ENCODE measurements around the gene CFAP74. TPM values are rescaled to one million over a fixed set of nuclear protein-coding genes. Genes with fewer than 3 reads are reported as not detected.

CFAP74 gene
- polyA plus RNA-seq, 2 of the 4 experiments (the other 2 are of a cell fraction), result 0.03 to 0.04 TPM

- 85% methylated on average over 12 of the region's 19 CpGs for WGBS (ENCODE audit: missing lambda C conversion rate)
- POLR2A ChIA-PET, result no interaction called here
- no peak overlapping the region for H3K4me3 ChIP-seq
- TF ChIP-seq JUN (IDR thresholded peaks at IDR 0.05) (no peak), EP300 (IDR thresholded peaks at IDR 0.05) (no peak), HEYL (CRISPR knock-in tag; IDR thresholded peaks at IDR 0.05) (no peak), RNF2 (IDR thresholded peaks at IDR 0.05; ENCODE audit: borderline replicate concordance, low read depth) (no peak)
- TF ChIP-seq, protein P1, sequence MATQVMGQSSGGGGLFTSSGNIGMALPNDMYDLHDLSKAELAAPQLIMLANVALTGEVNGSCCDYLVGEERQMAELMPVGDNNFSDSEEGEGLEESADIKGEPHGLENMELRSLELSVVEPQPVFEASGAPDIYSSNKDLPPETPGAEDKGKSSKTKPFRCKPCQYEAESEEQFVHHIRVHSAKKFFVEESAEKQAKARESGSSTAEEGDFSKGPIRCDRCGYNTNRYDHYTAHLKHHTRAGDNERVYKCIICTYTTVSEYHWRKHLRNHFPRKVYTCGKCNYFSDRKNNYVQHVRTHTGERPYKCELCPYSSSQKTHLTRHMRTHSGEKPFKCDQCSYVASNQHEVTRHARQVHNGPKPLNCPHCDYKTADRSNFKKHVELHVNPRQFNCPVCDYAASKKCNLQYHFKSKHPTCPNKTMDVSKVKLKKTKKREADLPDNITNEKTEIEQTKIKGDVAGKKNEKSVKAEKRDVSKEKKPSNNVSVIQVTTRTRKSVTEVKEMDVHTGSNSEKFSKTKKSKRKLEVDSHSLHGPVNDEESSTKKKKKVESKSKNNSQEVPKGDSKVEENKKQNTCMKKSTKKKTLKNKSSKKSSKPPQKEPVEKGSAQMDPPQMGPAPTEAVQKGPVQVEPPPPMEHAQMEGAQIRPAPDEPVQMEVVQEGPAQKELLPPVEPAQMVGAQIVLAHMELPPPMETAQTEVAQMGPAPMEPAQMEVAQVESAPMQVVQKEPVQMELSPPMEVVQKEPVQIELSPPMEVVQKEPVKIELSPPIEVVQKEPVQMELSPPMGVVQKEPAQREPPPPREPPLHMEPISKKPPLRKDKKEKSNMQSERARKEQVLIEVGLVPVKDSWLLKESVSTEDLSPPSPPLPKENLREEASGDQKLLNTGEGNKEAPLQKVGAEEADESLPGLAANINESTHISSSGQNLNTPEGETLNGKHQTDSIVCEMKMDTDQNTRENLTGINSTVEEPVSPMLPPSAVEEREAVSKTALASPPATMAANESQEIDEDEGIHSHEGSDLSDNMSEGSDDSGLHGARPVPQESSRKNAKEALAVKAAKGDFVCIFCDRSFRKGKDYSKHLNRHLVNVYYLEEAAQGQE (IDR thresholded peaks at IDR 0.05), result no peak
- H3K4me2 ChIP-seq, result no peak overlapping the region
- FAIRE-seq (no peak), ATAC-seq (no peak), DNase-seq (ENCODE audit: low read depth in 1 of 2, low spot score in 1 of 2) (no peak)
- H3K9me3 ChIP-seq, result no peaks in the 10 kb centered on the region
- CTCF ChIA-PET, result interaction anchor here (4.1 kb wide), 1 partner anchor 13 kb away, joined by 32 read pairs; no protein-coding TSS in a partner anchor
- peaks cover 34% of the 10 kb centered on the region for H3K4me1 ChIP-seq
- no peak overlapping the region; a peak in 1 of 6 replicates for H3K27ac ChIP-seq
These were observed 110.1 kb downstream of the CFAP74 start for GRCh38 chr1:1893291-1893985.

GRCh38 chr1:1892763-1893120 is 110.8 kb downstream of the CFAP74 start:
- Histone ChIP-seq H3K4me3 (no peak overlapping the region), H3K4me2 (no peak overlapping the region), H3K27ac (no peak overlapping the region), H3K4me1 (peaks cover 41% of the 10 kb centered on the region), H3K9me3 (no peaks in the 10 kb centered on the region)
- no peak for TF ChIP-seq TFCP2L1 (CRISPR knock-in tag; IDR thresholded peaks at IDR 0.05)
- no peak for TF ChIP-seq PBX3 (IDR thresholded peaks at IDR 0.05)
- no peak for TF ChIP-seq SMC3 (IDR thresholded peaks at IDR 0.05)
- no peak for TF ChIP-seq MYC (IDR thresholded peaks at IDR 0.05; ENCODE audit: borderline replicate concordance, low read length)
- no peak for TF ChIP-seq ELK1 (IDR thresholded peaks at IDR 0.05; ENCODE audit: low read depth, low read length)
- no peak for TF ChIP-seq HOXB13 (CRISPR knock-in tag; IDR thresholded peaks at IDR 0.05; ENCODE audit: low read depth)
- FAIRE-seq (no peak), DNase-seq (ENCODE audit: low read depth in 1 of 2, low spot score in 1 of 2) (no peak), ATAC-seq (no peak)
- 94% methylated on average over 7 of the region's 7 CpGs for WGBS (ENCODE audit: missing lambda C conversion rate)
- ChIA-PET POLR2A (no interaction called here), CTCF (interaction anchor here (1.4 to 1.6 kb wide), 2 partner anchors 8 to 13 kb away, joined by 4 to 6 read pairs; no protein-coding TSS in a partner anchor)

GRCh38 chr1:1892079-1892762 is 111.4 kb downstream of the CFAP74 start:
- ChIA-PET CTCF (interaction anchor here (1.4 to 1.6 kb wide), 2 partner anchors 9 to 14 kb away, joined by 4 to 6 read pairs; no protein-coding TSS in a partner anchor), POLR2A (no interaction called here)
- DNase-seq (ENCODE audit: low read depth in 1 of 2, low spot score in 1 of 2) (no peak), ATAC-seq (no peak), FAIRE-seq (no peak)
- H3K4me3 ChIP-seq, result peak overlapping the region; percentile 89
- peaks cover 44% of the 10 kb centered on the region for H3K4me1 ChIP-seq
- peak overlapping the region; percentile 97 to 100 for H3K27ac ChIP-seq
- peak overlapping the region; percentile 92 for H3K4me2 ChIP-seq
- no peaks in the 10 kb centered on the region for H3K9me3 ChIP-seq
- TF ChIP-seq CHD4 (IDR thresholded peaks at IDR 0.05; ENCODE audit: borderline replicate concordance), result no peak
- no peak for TF ChIP-seq HES2 (IDR thresholded peaks at IDR 0.05)
- TF ChIP-seq MAZ (IDR thresholded peaks at IDR 0.05; ENCODE audit: borderline replicate concordance, low read depth, low read length), result no peak
- TF ChIP-seq RAD21 (conservative IDR thresholded peaks at IDR 0.05 in 1 of 2, IDR thresholded peaks at IDR 0.05 in 1 of 2), result no peak
- TF ChIP-seq RARB (CRISPR knock-in tag; IDR thresholded peaks at IDR 0.05), result no peak
- no peak for TF ChIP-seq HOXB5 (CRISPR knock-in tag; IDR thresholded peaks at IDR 0.05)
- TF ChIP-seq JUNB (IDR thresholded peaks at IDR 0.05), result no peak
- TF ChIP-seq FOSB (CRISPR knock-in tag; IDR thresholded peaks at IDR 0.05), result no peak
- no peak for TF ChIP-seq RNF2 (IDR thresholded peaks at IDR 0.05; ENCODE audit: borderline replicate concordance, low read depth)
- WGBS (ENCODE audit: missing lambda C conversion rate), result 84% methylated on average over 19 of the region's 21 CpGs
